ENCODE results near the gene AK5.

GRCh38 chr1:77557053-77557452 lies 275.2 kb downstream of the AK5 start:
- TF ChIP-seq CTCF (IDR thresholded peaks at IDR 0.05) (no peak), POLR2A (IDR thresholded peaks at IDR 0.05) (no peak)
